ENCODE data around the gene FASN. TPM values are rescaled to one million over a fixed set of nuclear protein-coding genes. Genes with fewer than 3 reads are reported as not detected.

Gene FASN
- total and polyA plus RNA-seq, 2 donors (not counting 3 experiments of a cell fraction or from before 2014, with no cell fraction given), result 101 to 360 TPM

DNA sequence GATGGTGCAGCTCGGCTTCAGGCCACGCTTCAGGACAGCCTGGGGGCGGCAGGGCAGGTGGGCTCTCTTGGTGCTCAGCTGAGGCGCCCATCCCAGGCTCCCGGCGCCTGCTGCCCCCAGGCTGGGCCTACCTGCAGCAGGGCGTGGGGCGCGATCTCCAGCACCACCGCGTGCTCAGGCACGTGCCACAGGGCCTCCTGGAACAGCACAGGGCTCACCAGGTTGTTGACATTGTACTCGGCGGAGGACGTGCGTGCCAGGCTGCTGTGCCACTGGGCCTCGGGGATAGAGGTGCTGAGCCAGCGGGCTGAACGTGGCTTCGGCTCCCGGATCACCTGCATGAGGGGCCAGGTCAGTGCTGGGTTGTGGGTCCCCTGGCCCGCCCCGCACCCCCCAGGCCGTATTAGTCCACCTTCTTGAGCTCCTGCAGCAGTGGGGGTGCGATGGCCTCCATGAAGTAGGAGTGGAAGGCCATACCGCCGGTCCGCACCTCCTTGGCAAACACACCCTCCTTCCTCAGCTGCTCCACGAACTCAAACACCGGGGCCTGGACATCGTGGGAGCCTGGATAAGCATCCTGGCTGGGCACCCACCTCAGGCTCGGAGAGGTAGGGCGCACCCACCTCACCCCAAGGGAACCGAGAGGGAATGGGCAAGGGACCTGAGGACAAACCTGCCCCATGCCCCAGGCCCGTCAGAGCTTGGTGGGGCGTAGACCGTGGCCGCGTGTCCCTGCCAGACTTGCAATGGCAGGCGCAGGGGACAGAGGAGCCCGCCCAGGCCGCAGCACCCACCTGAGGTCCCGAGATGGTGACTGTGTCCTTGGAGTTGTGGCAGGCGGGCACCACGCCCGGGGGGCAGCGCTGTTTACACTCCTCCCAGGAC, 9.0 kb downstream of the FASN start:
- no peaks in the 10 kb centered on the region for H4K20me1 ChIP-seq (replicated peaks; ENCODE audit: control insufficient read depth, extremely low read depth, insufficient read depth, low read length)
- H3K4me1 ChIP-seq (ENCODE audit: control insufficient read depth, extremely low read depth, insufficient read depth, low read length), result no peaks in the 10 kb centered on the region
- H3K27me3 ChIP-seq (ENCODE audit: control insufficient read depth in 2 of 2, insufficient read depth in 2 of 2, low read length in 2 of 2), result no peaks in the 10 kb centered on the region
- intact Hi-C loops (cut with micrococcal nuclease), result no loop called here
- H3K9ac ChIP-seq (replicated peaks; ENCODE audit: extremely low read depth, insufficient read depth, low read length), result no peak overlapping the region
- H3K4me3 ChIP-seq (replicated peaks in 1 of 3; ENCODE audit: insufficient read depth in 1 of 3, low read depth in 1 of 3, low read length in 3 of 3), result no peak overlapping the region
- no peak for FAIRE-seq
- no peak for TF ChIP-seq MYC (IDR thresholded peaks at IDR 0.05; ENCODE audit: low read depth, low read length)
- TF ChIP-seq POLR2A (IDR thresholded peaks at IDR 0.05; ENCODE audit: low read depth, low read length), result no peak
- no peak for TF ChIP-seq JUN (IDR thresholded peaks at IDR 0.05; ENCODE audit: borderline replicate concordance, insufficient read depth, insufficient read length, low read depth)
- no peak for TF ChIP-seq MAX (IDR thresholded peaks at IDR 0.05; ENCODE audit: insufficient read depth, insufficient read length)
- no peak for TF ChIP-seq GATA2 (IDR thresholded peaks at IDR 0.05; ENCODE audit: insufficient read depth, insufficient read length, low read depth, low read length)
- no peak for TF ChIP-seq FOS (IDR thresholded peaks at IDR 0.05; ENCODE audit: borderline replicate concordance, insufficient read depth, low read length)
- no peak for TF ChIP-seq EZH2 (IDR thresholded peaks at IDR 0.05; ENCODE audit: borderline replicate concordance, low read depth, low read length, severe bottlenecking)
- no peak for TF ChIP-seq POLR2AphosphoS5 (IDR thresholded peaks at IDR 0.05; ENCODE audit: insufficient read depth, low read depth, low read length)
- no peak for TF ChIP-seq CTCF (IDR thresholded peaks at IDR 0.05; ENCODE audit: extremely low read depth in 1 of 2, insufficient read depth in 1 of 2, low read depth in 1 of 2, low read length in 2 of 2)
- no peak overlapping the region for H3K4me2 ChIP-seq (ENCODE audit: insufficient read depth, low read length)
- H2AFZ ChIP-seq (ENCODE audit: low read depth, low read length), result no peak overlapping the region
- ChIA-PET POLR2A (no interaction called here), CTCF (interaction anchor here (4.4 kb wide), 1 partner anchor 58 kb away, joined by 13 read pairs; the partner anchor contains the start of gene RAC3)
- H3K36me3 ChIP-seq (ENCODE audit: control insufficient read depth in 2 of 2, extremely low read depth in 1 of 2, insufficient read depth in 2 of 2, low read length in 2 of 2), result peaks cover 41 to 81% of the 10 kb centered on the region in 2 experiments
- BruUV-seq (replicated peaks), result no TSS peak
- no peak overlapping the region for H3K27ac ChIP-seq (ENCODE audit: insufficient read depth, low read depth, low read length)
- H3K79me2 ChIP-seq (ENCODE audit: control insufficient read depth, insufficient read depth, low read length), result peaks cover 23% of the 10 kb centered on the region
- dilution Hi-C loops (cut with MboI; ENCODE audit: extremely low pct_ligation_motif_present, low sequenced_read_pairs), result no loop called here
- H3K9me1 ChIP-seq (replicated peaks; ENCODE audit: control insufficient read depth, extremely low read depth, insufficient read depth, low read length), result no peaks in the 10 kb centered on the region
- DNase-seq (ENCODE audit: low read depth, low spot score), result no peak
- no peaks in the 10 kb centered on the region for H3K9me3 ChIP-seq (replicated peaks; ENCODE audit: control insufficient read depth, insufficient read depth, low read length)
